ENCODE measurements around the gene SCMH1. TPM values are rescaled to one million over a fixed set of nuclear protein-coding genes. Genes with fewer than 3 reads are reported as not detected.

Gene SCMH1
- total RNA-seq, 1 experiment from 2014 or later: 16.5 TPM

DNA sequence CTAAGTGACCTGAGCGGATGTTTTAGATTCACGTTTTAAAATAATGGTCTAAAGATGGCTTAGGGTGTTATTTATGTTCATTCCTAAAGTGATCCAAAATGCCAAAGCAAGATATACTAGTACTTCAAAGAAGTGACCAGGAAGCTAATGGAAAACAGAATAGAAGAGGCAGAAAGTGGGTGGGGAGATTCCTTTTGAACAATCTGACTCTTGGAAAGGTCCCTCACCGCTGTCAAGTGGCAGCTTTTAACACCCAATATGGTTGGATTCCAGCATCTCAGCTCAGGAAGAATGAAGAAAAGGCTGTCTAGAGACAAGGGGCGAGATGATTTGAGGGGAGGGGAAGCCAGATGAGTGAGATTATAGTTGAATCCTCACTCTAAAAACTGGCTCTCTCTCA lies 90.3 kb downstream of the SCMH1 start:
- WGBS (ENCODE audit: extremely low coverage, insufficient read length, low lambda C conversion rate): no CpG with 5 or more reads among the region's 4 CpGs
- H3K23me2 ChIP-seq (ENCODE audit: insufficient read length, low read depth, low read length, poor library complexity, severe bottlenecking): no peaks in the 10 kb centered on the region
- no peak overlapping the region for H2AFZ ChIP-seq (ENCODE audit: low read length)
- H3K9me3 ChIP-seq (ENCODE audit: control insufficient read depth, low read depth, low read length): no peaks in the 10 kb centered on the region
- no peak overlapping the region for H3K9ac ChIP-seq (ENCODE audit: extremely low read depth, insufficient read length, low read length)
- H3K27me3 Mint-ChIP-seq (ENCODE audit: low read depth): no peaks in the 10 kb centered on the region
- H4K91ac ChIP-seq (ENCODE audit: insufficient read length, low read depth, low read length): no peak overlapping the region
- H3K4me2 ChIP-seq (ENCODE audit: insufficient read depth, insufficient read length, low read length): no peak overlapping the region
- H3K23ac ChIP-seq (ENCODE audit: insufficient read length, low read depth, low read length): no peak overlapping the region
- no peak overlapping the region for H2BK5ac ChIP-seq (ENCODE audit: insufficient read length, low read length)
- no peak overlapping the region for H3T11ph ChIP-seq (ENCODE audit: low read length)
- no peak overlapping the region for H2AK5ac ChIP-seq (ENCODE audit: insufficient read length, low read length)
- peaks cover 7 to 14% (median 11%) of the 10 kb centered on the region in 3 experiments; a peak in 6 of 7 replicates for H3K36me3 Mint-ChIP-seq (ENCODE audit: insufficient read depth in 1 of 3, low read depth in 3 of 3)
- no peak overlapping the region for H2BK20ac ChIP-seq (ENCODE audit: low read depth, low read length, poor library complexity, severe bottlenecking)
- H3K4me1 Mint-ChIP-seq: peaks cover 0 to 3% of the 10 kb centered on the region in 2 experiments; a peak in 2 of 4 replicates
- peaks cover 0 to 3% of the 10 kb centered on the region in 2 experiments; a peak in 1 of 5 replicates for H3K9me3 Mint-ChIP-seq
- H3K4me1 ChIP-seq (ENCODE audit: insufficient read depth, low read length): no peaks in the 10 kb centered on the region
- no peak for DNase-seq
- TF ChIP-seq, protein P1, sequence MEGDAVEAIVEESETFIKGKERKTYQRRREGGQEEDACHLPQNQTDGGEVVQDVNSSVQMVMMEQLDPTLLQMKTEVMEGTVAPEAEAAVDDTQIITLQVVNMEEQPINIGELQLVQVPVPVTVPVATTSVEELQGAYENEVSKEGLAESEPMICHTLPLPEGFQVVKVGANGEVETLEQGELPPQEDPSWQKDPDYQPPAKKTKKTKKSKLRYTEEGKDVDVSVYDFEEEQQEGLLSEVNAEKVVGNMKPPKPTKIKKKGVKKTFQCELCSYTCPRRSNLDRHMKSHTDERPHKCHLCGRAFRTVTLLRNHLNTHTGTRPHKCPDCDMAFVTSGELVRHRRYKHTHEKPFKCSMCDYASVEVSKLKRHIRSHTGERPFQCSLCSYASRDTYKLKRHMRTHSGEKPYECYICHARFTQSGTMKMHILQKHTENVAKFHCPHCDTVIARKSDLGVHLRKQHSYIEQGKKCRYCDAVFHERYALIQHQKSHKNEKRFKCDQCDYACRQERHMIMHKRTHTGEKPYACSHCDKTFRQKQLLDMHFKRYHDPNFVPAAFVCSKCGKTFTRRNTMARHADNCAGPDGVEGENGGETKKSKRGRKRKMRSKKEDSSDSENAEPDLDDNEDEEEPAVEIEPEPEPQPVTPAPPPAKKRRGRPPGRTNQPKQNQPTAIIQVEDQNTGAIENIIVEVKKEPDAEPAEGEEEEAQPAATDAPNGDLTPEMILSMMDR (conservative IDR thresholded peaks at IDR 0.05): no peak
- no peak overlapping the region for H2BK12ac ChIP-seq (ENCODE audit: insufficient read length, low read depth, low read length)
- H3K18ac ChIP-seq (ENCODE audit: insufficient read length, low read depth, low read length): no peak overlapping the region
- H3K4me3 Mint-ChIP-seq: no peak overlapping the region
- peak overlapping the region in 1 of 3 experiments; percentile 4; a peak in 1 of 7 replicates for H3K27ac Mint-ChIP-seq
- H2BK15ac ChIP-seq (ENCODE audit: low read depth, low read length): no peak overlapping the region
- H3K4ac ChIP-seq (ENCODE audit: low read depth, low read length): no peak overlapping the region
- H3K56ac ChIP-seq (ENCODE audit: insufficient read length, low read depth, low read length): no peak overlapping the region
- H3K79me1 ChIP-seq (ENCODE audit: insufficient read depth, low read depth, low read length, poor library complexity, severe bottlenecking): no peaks in the 10 kb centered on the region
- no peaks in the 10 kb centered on the region for H3K27me3 ChIP-seq (ENCODE audit: insufficient read depth, low read length)
- H3K27ac ChIP-seq (ENCODE audit: insufficient read length, low read depth, low read length): no peak overlapping the region
- no peak overlapping the region for H4K5ac ChIP-seq (ENCODE audit: insufficient read length, low read depth, low read length)
- H2BK120ac ChIP-seq (ENCODE audit: low read depth, low read length, poor library complexity, severe bottlenecking): no peak overlapping the region
- no peaks in the 10 kb centered on the region for H4K20me1 ChIP-seq (ENCODE audit: control insufficient read depth, insufficient read depth, insufficient read length)
- H3K14ac ChIP-seq (ENCODE audit: insufficient read depth, low read length): no peak overlapping the region
- no peaks in the 10 kb centered on the region for H3K79me2 ChIP-seq (ENCODE audit: insufficient read depth, low read length)
- H4K8ac ChIP-seq (replicated peaks; ENCODE audit: insufficient read length, low read depth, low read length): no peak overlapping the region

All from H9 (cell line).